NCI-H2227 (cell line): Measurements from ENCODE around the gene OXCT1.
"Not testable (repeated sequence)": the region's sequence is repeated elsewhere in the genome, so short reads cannot be mapped to it uniquely, and the experiment has no call there.

Experiments used
- DNase-seq: peaks from one replicate; lab custom pipeline; 2025; ENCODE audit not compliant: unreplicated experiment; lab: John Stamatoyannopoulos, UW

The OXCT1 gene

GRCh38 chr5:41728281-41728680, 141.9 kb downstream of the OXCT1 start:
- DNase-seq = no peak

- DNase-seq = no peak
Measured at GRCh38 chr5:41722359-41722950, 147.8 kb downstream of the OXCT1 start.

- DNase-seq = no peak
Measured at GRCh38 chr5:41721516-41721915, 148.7 kb downstream of the OXCT1 start.

GRCh38 chr5:41716382-41716781, 153.8 kb downstream of the OXCT1 start:
- DNase-seq = no peak

- not testable (repeated sequence) for DNase-seq
Measured at GRCh38 chr5:41714446-41714845, 155.8 kb downstream of the OXCT1 start.

- DNase-seq = no peak
Measured at GRCh38 chr5:41708604-41708940, 161.7 kb downstream of the OXCT1 start.

- DNase-seq = peak; percentile 40
Measured at GRCh38 chr5:41707853-41708603, 162.2 kb downstream of the OXCT1 start.

- DNase-seq = no peak
Measured at GRCh38 chr5:41695920-41696582, 174.2 kb downstream of the OXCT1 start.

- peak; percentile 36 for DNase-seq
Measured at GRCh38 chr5:41686767-41687166, 183.5 kb downstream of the OXCT1 start.

GRCh38 chr5:41686191-41686590, 184.0 kb downstream of the OXCT1 start:
- DNase-seq = no peak

- DNase-seq = no peak
Measured at GRCh38 chr5:41683181-41683580, 187.0 kb downstream of the OXCT1 start.

GRCh38 chr5:41682641-41683040, 187.6 kb downstream of the OXCT1 start:
- no peak for DNase-seq

- DNase-seq = no peak
Measured at GRCh38 chr5:41681840-41682239, 188.4 kb downstream of the OXCT1 start.
